RWPE2 (cell line): ENCODE results near the gene WDR4.
"Not testable (repeated sequence)": the region's sequence is repeated elsewhere in the genome, so short reads cannot be mapped to it uniquely, and the experiment has no call there.

ENCODE experiments used
- ATAC-seq: fragments of 200-7000 bp; cut with Tn5 transposase; 3 replicates; pipeline ENCODE4 v1.9.1; 2021; ENCODE audit warnings: low read depth
- DNase-seq: peaks from one replicate; pipeline ENCODE4 v3.0.0-alpha.2; 2020; ENCODE audit warnings: low spot score
- H3K27ac ChIP-seq: fragments of 450-650 bp; 2 replicates; pipeline ENCODE4 v1.5.1; 2017; ENCODE audit warnings: mild to moderate bottlenecking; ENCODE audit not compliant: poor library complexity, severe bottlenecking
- H3K27me3 ChIP-seq: fragments of 250-450 bp; sonication (Bioruptor Pico); 2 replicates; pipeline ENCODE4 v1.5.1; 2021; ENCODE audit warnings: mild to moderate bottlenecking, moderate library complexity; ENCODE audit not compliant: insufficient read depth, poor library complexity, severe bottlenecking
- H3K36me3 ChIP-seq: fragments of 250-450 bp; sonication (Bioruptor Pico); 2 replicates; pipeline ENCODE4 v1.5.1; 2020; ENCODE audit warnings: low read depth, mild to moderate bottlenecking, moderate library complexity
- H3K4me1 ChIP-seq: fragments of 250-450 bp; sonication (Bioruptor Pico); 2 replicates; pipeline ENCODE4 v1.5.1; 2021; ENCODE audit warnings: mild to moderate bottlenecking, moderate library complexity; ENCODE audit not compliant: insufficient read depth, poor library complexity, severe bottlenecking
- H3K4me3 ChIP-seq: fragments of 250-450 bp; sonication (Bioruptor Pico); 2 replicates; pipeline ENCODE4 v1.5.1; 2021; ENCODE audit warnings: mild to moderate bottlenecking, moderate library complexity; ENCODE audit not compliant: severe bottlenecking
- H3K9me3 ChIP-seq: fragments of 250-450 bp; sonication (Bioruptor Pico); 2 replicates; pipeline ENCODE4 v1.5.1; 2021; ENCODE audit warnings: mild to moderate bottlenecking, moderate library complexity; ENCODE audit not compliant: severe bottlenecking
- CTCF ChIP-seq: fragments of 450-650 bp; IDR thresholded peaks from one replicate; pipeline ENCODE4 v1.5.1; 2017; ENCODE audit warnings: mild to moderate bottlenecking, moderate library complexity; ENCODE audit not compliant: poor library complexity, severe bottlenecking

The WDR4 gene

GRCh38 chr21:42923553-42924432 lies 44.5 kb upstream of the WDR4 start:
- H3K36me3 ChIP-seq, result no peaks in the 10 kb centered on the region
- DNase-seq (no peak), ATAC-seq (peak; percentile 92)
- H3K4me1 ChIP-seq, result peaks cover 6% of the 10 kb centered on the region
- no peaks in the 10 kb centered on the region for H3K27me3 ChIP-seq
- H3K4me3 ChIP-seq, result no peak overlapping the region
- peak overlapping the region; percentile 32 for H3K27ac ChIP-seq
- peak; percentile 96 for TF ChIP-seq CTCF
- no peaks in the 10 kb centered on the region for H3K9me3 ChIP-seq

GRCh38 chr21:42922918-42923317 lies 43.6 kb upstream of the WDR4 start:
- no peak overlapping the region for H3K27ac ChIP-seq

GRCh38 chr21:42921927-42922326 lies 42.6 kb upstream of the WDR4 start:
- H3K27ac ChIP-seq, result no peak overlapping the region
- peaks cover 6% of the 10 kb centered on the region for H3K4me1 ChIP-seq
- no peak for ATAC-seq
- no peaks in the 10 kb centered on the region for H3K9me3 ChIP-seq
- no peaks in the 10 kb centered on the region for H3K36me3 ChIP-seq
- no peaks in the 10 kb centered on the region for H3K27me3 ChIP-seq
- no peak for DNase-seq
- TF ChIP-seq CTCF, result no peak
- no peak overlapping the region for H3K4me3 ChIP-seq

More at GRCh38 chr21:42922918-42923317, 43.6 kb upstream of the WDR4 start:
- Histone ChIP-seq H3K4me1 (peaks cover 6% of the 10 kb centered on the region), H3K27me3 (no peaks in the 10 kb centered on the region), H3K36me3 (no peaks in the 10 kb centered on the region), H3K9me3 (no peaks in the 10 kb centered on the region), H3K4me3 (no peak overlapping the region)
- DNase-seq, result no peak
- TF ChIP-seq CTCF, result no peak
- ATAC-seq, result no peak

DNA sequence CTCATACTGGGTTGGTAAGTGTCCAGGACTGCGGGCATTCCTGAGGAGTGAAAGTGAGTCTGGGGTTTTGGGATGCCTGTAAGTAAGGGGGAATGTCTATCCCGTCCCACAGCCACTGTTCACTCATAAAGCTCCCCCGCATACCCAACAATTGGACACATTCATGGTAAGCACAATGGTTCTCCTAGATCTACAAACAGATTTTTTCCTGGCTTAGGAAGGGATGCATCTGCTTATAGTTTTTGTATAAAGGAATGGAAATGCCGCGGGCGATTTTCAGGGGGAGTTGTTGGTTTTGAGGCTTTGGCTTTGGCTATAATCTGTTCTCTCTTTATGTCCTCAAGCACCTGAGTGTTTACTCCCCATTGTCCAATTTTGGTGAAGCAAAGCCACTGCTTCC lies 39.0 kb upstream of the WDR4 start:
- no peak for TF ChIP-seq CTCF
- no peak for ATAC-seq
- Histone ChIP-seq H3K27ac (no peak overlapping the region), H3K4me1 (no peaks in the 10 kb centered on the region), H3K9me3 (no peaks in the 10 kb centered on the region), H3K27me3 (no peaks in the 10 kb centered on the region), H3K36me3 (no peaks in the 10 kb centered on the region; the same call in 1 of the 2 replicates), H3K4me3 (no peak overlapping the region)
- no peak for DNase-seq

DNA sequence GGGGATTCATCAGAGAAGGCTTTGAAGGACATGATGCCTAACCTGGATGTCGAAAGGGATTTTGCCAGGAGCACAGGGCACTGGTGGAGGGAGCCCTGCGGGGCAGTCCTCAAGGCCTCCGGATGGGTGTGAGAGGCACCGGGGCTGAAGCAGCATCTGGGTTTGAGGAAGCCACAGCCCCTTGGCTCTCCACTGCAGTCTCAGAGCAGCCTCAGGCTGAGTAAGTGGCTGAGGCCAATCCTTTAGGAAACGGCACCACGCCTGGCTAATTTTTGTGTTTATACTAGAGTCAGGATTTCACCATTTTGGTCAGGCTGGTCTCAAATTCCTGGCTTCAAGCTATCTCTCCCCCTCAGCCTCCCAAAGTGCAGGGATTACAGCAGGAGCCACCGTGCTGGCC lies 34.1 kb upstream of the WDR4 start:
- Histone ChIP-seq H3K9me3 (no peaks in the 10 kb centered on the region), H3K36me3 (peaks cover 23% of the 10 kb centered on the region), H3K4me1 (no peaks in the 10 kb centered on the region), H3K27ac (no peak overlapping the region), H3K4me3 (no peak overlapping the region), H3K27me3 (no peaks in the 10 kb centered on the region)
- TF ChIP-seq CTCF, result no peak
- DNase-seq, result no peak
- ATAC-seq, result peak; percentile 31; the same call in 1 of the 3 replicates

DNA sequence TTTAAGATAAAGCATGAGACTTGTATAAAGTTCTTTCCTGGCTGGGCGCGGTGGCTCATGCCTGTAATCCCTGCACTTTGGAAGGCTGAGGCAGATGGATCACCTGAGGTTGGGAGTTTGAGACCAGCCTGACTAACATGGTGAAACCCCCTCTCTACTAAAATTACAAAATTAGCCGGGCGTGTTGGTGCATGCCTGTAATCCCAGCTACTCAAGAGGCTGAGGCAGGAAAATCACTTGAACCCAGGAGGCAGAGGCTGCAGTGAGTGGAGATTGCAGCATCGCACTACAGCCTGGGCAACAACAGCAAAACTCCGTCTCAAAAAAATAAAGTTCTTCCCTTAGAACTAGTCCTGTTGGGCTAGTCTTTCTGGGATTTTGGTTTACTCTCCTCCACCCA lies 32.6 kb upstream of the WDR4 start:
- DNase-seq, H3K4me3 ChIP-seq, ATAC-seq, H3K27me3 ChIP-seq, H3K4me1 ChIP-seq, H3K27ac ChIP-seq, H3K9me3 ChIP-seq: not testable (repeated sequence)
- H3K36me3 ChIP-seq, result peaks cover 26% of the 10 kb centered on the region

DNA sequence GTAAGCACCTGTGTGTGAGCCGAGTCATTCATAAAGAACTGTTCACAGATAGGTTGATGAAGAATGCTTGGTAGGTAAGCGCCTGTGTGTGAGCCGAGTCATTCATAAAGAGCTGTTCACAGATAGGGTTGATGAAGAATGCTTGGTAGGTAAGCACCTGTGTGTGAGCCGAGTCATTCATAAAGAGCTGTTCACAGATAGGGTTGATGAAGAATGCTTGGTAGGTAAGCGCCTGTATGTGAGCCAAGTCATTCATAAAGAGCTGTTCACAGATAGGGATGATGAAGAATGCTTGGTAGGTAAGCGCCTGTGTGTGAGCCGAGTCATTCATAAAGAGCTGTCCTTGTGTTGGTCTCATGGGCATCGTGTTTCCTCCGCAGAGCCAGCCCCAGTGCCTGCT lies 29.1 kb upstream of the WDR4 start:
- not testable (repeated sequence) for H3K9me3 ChIP-seq, ATAC-seq, H3K27me3 ChIP-seq, H3K4me3 ChIP-seq, H3K27ac ChIP-seq, DNase-seq, H3K4me1 ChIP-seq
- H3K36me3 ChIP-seq, result peaks cover 57% of the 10 kb centered on the region
